B cell (primary cell): ENCODE data around the gene GADD45G. TPM values are rescaled to one million over a fixed set of nuclear protein-coding genes. Genes with fewer than 3 reads are reported as not detected.

Experiments used
- ATAC-seq: fragments of 200-7000 bp; cut with Tn5 transposase; one replicate; pipeline ENCODE4 v1.10.0; 2021; ENCODE audit warnings: low read depth, mild to moderate bottlenecking, moderate number of reproducible peaks, moderate library complexity
- CTCF ChIA-PET: fragments of 350-600 bp; sonication (Branson Sonifier 250); formaldehyde crosslinking; loops from one replicate; lab custom pipeline; 2021; ENCODE audit warnings: antibody characterized with exemption, inconsistent platforms; lab: Charles Lee
- POLR2A ChIA-PET: fragments of 350-600 bp; sonication (Branson Sonifier 250); formaldehyde crosslinking; loops from one replicate; lab custom pipeline; 2021; ENCODE audit warnings: antibody characterized with exemption; lab: Charles Lee
- DNase-seq: peaks from one replicate; pipeline ENCODE4 v3.0.0; 2013
- H2AFZ ChIP-seq: 2 replicates; pipeline ENCODE4 v1.6.1; 2012; ENCODE audit warnings: mild to moderate bottlenecking, low read depth, low read length; ENCODE audit not compliant: insufficient read depth, poor library complexity, severe bottlenecking
- H3K27ac ChIP-seq, 2 donors: 1 replicate in 1 of 2; 2 replicates in 1 of 2; pipeline ENCODE4 v1.5.1; 2012 to 2013; ENCODE audit warnings: low read length in 2 of 2, mild to moderate bottlenecking in 2 of 2, moderate library complexity in 1 of 2
- H3K27me3 ChIP-seq, 4 experiments: fragments of 200-600 bp in 1 of 4; sonication (generic) in 1 of 4; replicated peaks in 1 of 4; 1 replicate in 2 of 4; 2 replicates in 2 of 4; pipeline versions ENCODE4 v1.6.1 to v1.7.0; 2013 to 2016; ENCODE audit warnings: low read length in 3 of 4, mild to moderate bottlenecking in 2 of 4, mixed read lengths in 1 of 4, moderate library complexity in 1 of 4; ENCODE audit not compliant: insufficient read depth in 4 of 4, control insufficient read depth in 3 of 4; ENCODE audit errors: control extremely low read depth in 1 of 4
- H3K36me3 ChIP-seq, 2 experiments: replicated peaks in 1 of 2; 1 replicate in 1 of 2; 2 replicates in 1 of 2; pipeline versions ENCODE4 v1.6.1 to v1.7.1; 2013; ENCODE audit warnings: low read length in 1 of 2; ENCODE audit not compliant: insufficient read depth in 2 of 2, control insufficient read depth in 1 of 2; ENCODE audit errors: control extremely low read depth in 1 of 2, extremely low read depth in 1 of 2
- H3K4me1 ChIP-seq, 2 donors: fragments of 200-600 bp in 1 of 2; sonication (generic) in 1 of 2; 1 replicate in 1 of 2; 2 replicates in 1 of 2; pipeline versions ENCODE4 v1.5.1 to v1.6.1; 2013 to 2017; ENCODE audit warnings: low read length in 2 of 2; ENCODE audit not compliant: control insufficient read depth in 2 of 2, insufficient read depth in 2 of 2
- H3K4me2 ChIP-seq: replicated peaks from 2 replicates; pipeline ENCODE3; 2012; ENCODE audit warnings: mild to moderate bottlenecking, low read depth, low read length; ENCODE audit not compliant: poor library complexity, severe bottlenecking
- H3K4me3 ChIP-seq, 5 experiments: fragments of 200-600 bp in 1 of 5; sonication (generic) in 1 of 5; 1 replicate in 3 of 5; 2 replicates in 2 of 5; pipeline versions ENCODE4 v1.5.1 to v1.7.0; 2011 to 2016; ENCODE audit warnings: low read length in 4 of 5, mild to moderate bottlenecking in 4 of 5, low read depth in 2 of 5, control low read depth in 1 of 5, moderate library complexity in 1 of 5; ENCODE audit not compliant: insufficient read depth in 1 of 5; ENCODE audit errors: control extremely low read depth in 1 of 5, extremely low read depth in 1 of 5
- H3K79me2 ChIP-seq: fragments of 200-600 bp; sonication (generic); one replicate; pipeline ENCODE4 v1.6.0; 2016; ENCODE audit warnings: low read length; ENCODE audit not compliant: control insufficient read depth, insufficient read depth
- H3K9ac ChIP-seq: fragments of 200-600 bp; sonication (generic); 2 replicates; pipeline ENCODE4 v1.6.1; 2017; ENCODE audit warnings: mild to moderate bottlenecking, low read length, moderate library complexity
- H3K9me3 ChIP-seq, 3 donors: one replicate each; pipeline versions ENCODE4 v1.6.1 to v1.7.1; 2013; ENCODE audit warnings: low read length in 2 of 3; ENCODE audit not compliant: control insufficient read depth in 2 of 3, insufficient read depth in 1 of 3; ENCODE audit errors: control extremely low read depth in 1 of 3
- H4K20me1 ChIP-seq: 2 replicates; pipeline ENCODE4 v1.6.0; 2012; ENCODE audit warnings: mild to moderate bottlenecking, low read length; ENCODE audit not compliant: insufficient read depth, control insufficient read depth, poor library complexity, severe bottlenecking
- H3K27ac Mint-ChIP-seq: one replicate; pipeline ENCODE4 v1.8.0; 2021; ENCODE audit warnings: mixed read lengths
- H3K27me3 Mint-ChIP-seq: one replicate; pipeline ENCODE4 v1.8.0; 2021; ENCODE audit warnings: mixed read lengths
- H3K4me1 Mint-ChIP-seq: one replicate; pipeline ENCODE4 v1.8.0; 2021; ENCODE audit warnings: mixed read lengths
- H3K4me3 Mint-ChIP-seq: one replicate; pipeline ENCODE4 v1.8.0; 2021; ENCODE audit warnings: mixed read lengths
- H3K9me3 Mint-ChIP-seq: one replicate; pipeline ENCODE4 v1.8.0; 2022; ENCODE audit warnings: mixed read lengths; ENCODE audit not compliant: insufficient read depth
- CTCF ChIP-seq: fragments of 200-600 bp; IDR thresholded peaks from one replicate; pipeline ENCODE4 v1.8.0; 2022; ENCODE audit warnings: antibody characterized with exemption, mild to moderate bottlenecking
- EZH2 ChIP-seq: IDR thresholded peaks from 2 replicates; pipeline ENCODE4 v1.6.1; 2012; ENCODE audit warnings: borderline replicate concordance, low read depth, mild to moderate bottlenecking, moderate library complexity, low read length; ENCODE audit not compliant: insufficient read depth, poor library complexity, severe bottlenecking
- WGBS: methylation state at CpG from one replicate; pipeline ENCODE4 v1.1.5; 2013; ENCODE audit warnings: missing lambda C conversion rate; ENCODE audit not compliant: insufficient coverage; 5-methylcytosine and 5-hydroxymethylcytosine counted together
- intact Hi-C: fragments of 100-400 bp; cut with micrococcal nuclease; formaldehyde crosslinking; loops from one replicate; pipeline ENCODE4 v1.10.0; 2022
- polyA plus RNA-seq: library from polyadenylated mRNA; depleted of rRNA; stranded (reverse); fragments of >200 nt; gene quantifications from 2 replicates; pipeline ENCODE4 v1.2.3, GENCODE V29; 2012
- total RNA-seq, 2 donors: library from RNA; stranded (reverse); fragments of 120-200 nt in 1 of 2; gene quantifications; 1 replicate in 1 of 2; 2 replicates in 1 of 2; pipeline versions ENCODE4 v1.2.3 to v1.2.4, GENCODE V29; 2013 to 2022

GADD45G gene
- total and polyA plus RNA-seq, 2 donors (not counting 1 experiment from before 2014, with no cell fraction given), result 4.3 to 5.9 TPM

- Histone ChIP-seq H3K36me3 (no peaks in the 10 kb centered on the region), H3K4me2 (no peak overlapping the region), H3K4me3 (no peak overlapping the region), H3K9me3 (no peaks in the 10 kb centered on the region), H3K4me1 (no peaks in the 10 kb centered on the region), H3K27me3 (peaks cover 0 to 2% (median 0%) of the 10 kb centered on the region in 4 experiments), H3K27ac (no peak overlapping the region), H2AFZ (no peak overlapping the region), H3K9ac (no peak overlapping the region), H4K20me1 (no peaks in the 10 kb centered on the region), H3K79me2 (no peaks in the 10 kb centered on the region)
- WGBS, result no CpG with 5 or more reads among the region's 2 CpGs
- ATAC-seq (no peak), DNase-seq (no peak)
- ChIA-PET POLR2A (no interaction called here), CTCF (interaction anchor here (1.8 kb wide), 1 partner anchor 9 kb away, joined by 15 read pairs; no protein-coding TSS in a partner anchor)
- Mint-ChIP-seq H3K4me1 (peaks cover 4% of the 10 kb centered on the region), H3K27ac (no peak overlapping the region), H3K4me3 (no peak overlapping the region), H3K9me3 (peaks cover 3% of the 10 kb centered on the region), H3K27me3 (peaks cover 18% of the 10 kb centered on the region)
- TF ChIP-seq EZH2, result no peak
- no peak for TF ChIP-seq CTCF
- intact Hi-C loops, result no loop called here
Measured at GRCh38 chr9:89567649-89568048, 37.2 kb upstream of the GADD45G start.

- CTCF ChIA-PET, result interaction anchor here (4.2 kb wide), 2 partner anchors 23 to 26 kb away, joined by 22 to 23 read pairs; no protein-coding TSS in a partner anchor
- ATAC-seq (no peak), DNase-seq (no peak)
- intact Hi-C loops, result no loop called here
- TF ChIP-seq CTCF, result no peak
- no peak for TF ChIP-seq EZH2
- WGBS, result no CpG with 5 or more reads among the region's 4 CpGs
- Mint-ChIP-seq H3K9me3 (no peaks in the 10 kb centered on the region), H3K4me3 (no peak overlapping the region), H3K27me3 (peaks cover 23% of the 10 kb centered on the region), H3K4me1 (no peaks in the 10 kb centered on the region), H3K27ac (no peak overlapping the region)
- peaks cover 0 to 2% (median under 1%) of the 10 kb centered on the region in 4 experiments for H3K27me3 ChIP-seq
- POLR2A ChIA-PET, result interaction anchor here (1.2 kb wide), 1 partner anchor 9 kb away, joined by 9 read pairs; no protein-coding TSS in a partner anchor
- no peak overlapping the region for H3K4me2 ChIP-seq
- no peak overlapping the region for H3K4me3 ChIP-seq
- H3K36me3 ChIP-seq, result no peaks in the 10 kb centered on the region
- peaks cover 0 to 2% (median 0%) of the 10 kb centered on the region in 3 donors for H3K9me3 ChIP-seq
- H4K20me1 ChIP-seq, result no peaks in the 10 kb centered on the region
- H3K79me2 ChIP-seq, result no peaks in the 10 kb centered on the region
- no peaks in the 10 kb centered on the region for H3K4me1 ChIP-seq
- no peak overlapping the region for H3K27ac ChIP-seq
- H3K9ac ChIP-seq, result no peak overlapping the region
- no peak overlapping the region for H2AFZ ChIP-seq
Measured at GRCh38 chr9:89574309-89574708, 30.5 kb upstream of the GADD45G start.
